ENCODE results near the gene PGC. TPM values are rescaled to one million over a fixed set of nuclear protein-coding genes. Genes with fewer than 3 reads are reported as not detected.

The PGC gene
- total RNA-seq, 3 donors from 2014 or later = 3.2 TPM; not detected in 2

GRCh38 chr6:41722969-41723529 lies 24.1 kb downstream of the PGC start:
- intact Hi-C loops (cut with DNase I; ENCODE audit: low total_unique reads) = no loop called here
- H3K27ac ChIP-seq = peak overlapping the region; percentile 57 to 77
- no peak for DNase-seq (ENCODE audit: low spot score in 2 of 2)

GRCh38 chr6:41721414-41721813 lies 25.8 kb downstream of the PGC start:
- intact Hi-C loops (cut with DNase I; ENCODE audit: low total_unique reads) = no loop called here
- TF ChIP-seq POLR2AphosphoS5 (IDR thresholded peaks at IDR 0.05) (no peak), CTCF (IDR thresholded peaks at IDR 0.05) (no peak), POLR2A (IDR thresholded peaks at IDR 0.05) (no peak)
- Histone ChIP-seq H3K36me3 (no peaks in the 10 kb centered on the region), H3K27me3 (no peaks in the 10 kb centered on the region), H3K4me3 (no peak overlapping the region), H3K9me3 (no peaks in the 10 kb centered on the region), H3K4me1 (peaks cover 12 to 13% of the 10 kb centered on the region in 2 donors), H3K27ac (no peak overlapping the region)
- no peak for DNase-seq (ENCODE audit: low spot score in 2 of 2)

More at GRCh38 chr6:41722969-41723529, 24.1 kb downstream of the PGC start:
- Histone ChIP-seq H3K4me3 (peak overlapping the region in 1 of 3 donors; percentile 37), H3K27me3 (no peaks in the 10 kb centered on the region), H3K4me1 (peaks cover 9% of the 10 kb centered on the region in 2 donors), H3K9me3 (no peaks in the 10 kb centered on the region), H3K36me3 (no peaks in the 10 kb centered on the region)
- TF ChIP-seq POLR2A (IDR thresholded peaks at IDR 0.05) (no peak), POLR2AphosphoS5 (IDR thresholded peaks at IDR 0.05) (no peak), CTCF (IDR thresholded peaks at IDR 0.05) (no peak)

- intact Hi-C loops (cut with DNase I; ENCODE audit: low total_unique reads) = no loop called here
- TF ChIP-seq POLR2A (IDR thresholded peaks at IDR 0.05) (no peak), POLR2AphosphoS5 (IDR thresholded peaks at IDR 0.05) (no peak), CTCF (IDR thresholded peaks at IDR 0.05) (no peak)
- peaks cover 12 to 16% of the 10 kb centered on the region in 2 donors for H3K4me1 ChIP-seq
These were observed 26.4 kb downstream of the PGC start for GRCh38 chr6:41720783-41721182.

GRCh38 chr6:41720262-41720620 lies 27.0 kb downstream of the PGC start:
- Histone ChIP-seq H3K9me3 (no peaks in the 10 kb centered on the region), H3K36me3 (no peaks in the 10 kb centered on the region), H3K4me1 (peaks cover 12 to 16% of the 10 kb centered on the region in 2 donors), H3K27me3 (no peaks in the 10 kb centered on the region), H3K4me3 (no peak overlapping the region), H3K27ac (no peak overlapping the region)
- no peak for DNase-seq (ENCODE audit: low spot score in 2 of 2)
- no peak for TF ChIP-seq CTCF (IDR thresholded peaks at IDR 0.05)
- TF ChIP-seq POLR2A (IDR thresholded peaks at IDR 0.05) = no peak
- no peak for TF ChIP-seq POLR2AphosphoS5 (IDR thresholded peaks at IDR 0.05)
- intact Hi-C loops (cut with DNase I; ENCODE audit: low total_unique reads) = no loop called here

More at GRCh38 chr6:41720783-41721182, 26.4 kb downstream of the PGC start:
- no peaks in the 10 kb centered on the region for H3K36me3 ChIP-seq
- H3K4me3 ChIP-seq = no peak overlapping the region
- no peaks in the 10 kb centered on the region for H3K27me3 ChIP-seq
- H3K27ac ChIP-seq = no peak overlapping the region
- no peaks in the 10 kb centered on the region for H3K9me3 ChIP-seq
- DNase-seq (ENCODE audit: low spot score in 2 of 2) = no peak

- H3K4me3 ChIP-seq = no peak overlapping the region
- intact Hi-C loops (cut with DNase I; ENCODE audit: low total_unique reads) = no loop called here
- H3K36me3 ChIP-seq = no peaks in the 10 kb centered on the region
- no peak for DNase-seq (ENCODE audit: low spot score in 2 of 2)
- peaks cover 9 to 16% of the 10 kb centered on the region in 2 donors for H3K4me1 ChIP-seq
- TF ChIP-seq CTCF (IDR thresholded peaks at IDR 0.05) (no peak), POLR2AphosphoS5 (IDR thresholded peaks at IDR 0.05) (no peak), POLR2A (IDR thresholded peaks at IDR 0.05) (no peak)
- no peaks in the 10 kb centered on the region for H3K9me3 ChIP-seq
- H3K27ac ChIP-seq = no peak overlapping the region
- H3K27me3 ChIP-seq = no peaks in the 10 kb centered on the region
These were observed 27.5 kb downstream of the PGC start for GRCh38 chr6:41719436-41720261.
